VCaP (cell line): Measurements from ENCODE around the gene PTPN2.

ENCODE experiments used
- H3K27ac ChIP-seq: fragments of 450-650 bp; 2 replicates; pipeline ENCODE4 v1.5.1; 2017
- CTCF ChIP-seq: fragments of 450-650 bp; conservative IDR thresholded peaks from 2 replicates; pipeline ENCODE4 v1.5.1; 2017; ENCODE audit warnings: mild to moderate bottlenecking, moderate library complexity

Gene PTPN2

GRCh38 chr18:12862467-12862866 lies 21.6 kb downstream of the PTPN2 start:
- no peak for TF ChIP-seq CTCF
- H3K27ac ChIP-seq = peak overlapping the region; percentile 58

DNA sequence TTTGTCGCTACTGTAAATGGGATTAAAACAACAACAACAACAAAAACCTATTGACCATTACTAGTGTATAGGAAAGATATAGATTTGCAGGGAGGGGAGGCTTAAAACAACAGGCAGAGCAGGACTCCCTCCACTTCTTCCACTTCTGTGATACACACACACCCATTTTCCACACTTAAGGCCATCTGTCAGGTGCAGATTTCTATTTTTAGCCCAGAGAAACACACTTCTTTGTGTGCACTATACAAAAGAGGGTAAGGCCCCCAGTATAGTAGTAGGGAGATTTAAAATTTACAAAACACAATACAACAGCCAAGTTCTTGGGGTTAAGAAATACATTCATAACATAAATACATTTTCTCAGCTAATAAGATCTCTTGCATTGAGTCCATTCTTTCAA lies 22.4 kb downstream of the PTPN2 start:
- H3K27ac ChIP-seq = no peak overlapping the region
- no peak for TF ChIP-seq CTCF

DNA sequence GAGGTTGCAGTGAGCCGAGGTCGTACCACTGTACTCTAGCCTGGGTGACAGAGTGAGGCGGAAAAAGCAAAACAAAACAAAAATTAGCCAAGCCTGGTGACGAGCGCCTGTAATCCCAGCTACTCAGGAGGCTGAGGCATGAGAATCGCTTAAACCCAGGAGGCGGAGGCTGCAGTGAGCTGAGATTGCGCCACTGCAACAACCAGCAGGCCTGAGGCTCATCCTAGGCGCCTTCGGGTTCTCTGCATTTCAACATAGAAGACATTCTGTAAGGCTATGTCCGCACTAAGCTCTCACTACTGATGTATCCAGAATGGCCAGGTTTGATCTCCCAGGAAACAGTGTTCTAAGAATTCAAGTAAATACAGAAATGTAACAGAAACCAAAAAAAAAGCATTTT lies 23.5 kb downstream of the PTPN2 start:
- no peak for TF ChIP-seq CTCF
- H3K27ac ChIP-seq = no peak overlapping the region

GRCh38 chr18:12858991-12859390 lies 25.0 kb downstream of the PTPN2 start:
- H3K27ac ChIP-seq = no peak overlapping the region
- TF ChIP-seq CTCF = no peak

DNA sequence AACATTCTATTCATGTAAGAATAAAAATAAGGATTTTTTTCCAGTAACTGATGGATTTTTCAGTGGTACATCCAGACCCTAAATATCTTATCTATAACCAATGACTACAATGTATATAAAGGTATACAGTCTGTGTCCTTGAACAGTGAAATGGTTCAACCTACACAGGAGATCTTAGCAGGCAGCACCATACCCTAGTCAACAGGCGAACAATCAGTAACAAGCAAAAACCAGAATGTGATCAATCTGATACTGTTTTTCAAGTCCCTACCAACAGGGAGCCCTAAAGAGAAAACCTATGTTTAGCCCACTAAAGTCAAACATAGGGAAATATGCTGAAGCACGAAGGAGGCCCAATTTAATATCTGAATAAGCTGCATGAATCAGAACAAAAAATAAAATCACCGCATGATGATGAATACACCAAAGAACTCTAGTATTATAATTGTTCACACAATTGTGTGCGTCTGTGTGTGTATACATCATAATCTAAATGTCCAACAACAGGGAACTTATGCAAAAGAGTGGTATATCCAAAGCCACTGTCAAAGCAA lies 26.0 kb downstream of the PTPN2 start:
- TF ChIP-seq CTCF = no peak
- no peak overlapping the region for H3K27ac ChIP-seq

GRCh38 chr18:12857215-12857905 lies 26.7 kb downstream of the PTPN2 start:
- H3K27ac ChIP-seq = no peak overlapping the region
- no peak for TF ChIP-seq CTCF

- no peak for TF ChIP-seq CTCF
- H3K27ac ChIP-seq = no peak overlapping the region
These were observed 28.1 kb downstream of the PTPN2 start for GRCh38 chr18:12855916-12856315.
